ENCODE results near the gene FBXL22. TPM values are rescaled to one million over a fixed set of nuclear protein-coding genes. Genes with fewer than 3 reads are reported as not detected.

Gene FBXL22
- total RNA-seq, 1 donor from 2014 or later: 0.47 TPM

- intact Hi-C loops (cut with micrococcal nuclease): no loop called here
Measured at GRCh38 chr15:63593705-63594671, 3.2 kb upstream of the FBXL22 start.

- intact Hi-C loops (cut with micrococcal nuclease): no loop called here
Measured at GRCh38 chr15:63595065-63595464, 2.1 kb upstream of the FBXL22 start.

GRCh38 chr15:63595688-63596087 lies 1.5 kb upstream of the FBXL22 start:
- intact Hi-C loops (cut with micrococcal nuclease): no loop called here

GRCh38 chr15:63596676-63597037 lies 530 bp upstream of the FBXL22 start:
- intact Hi-C loops (cut with micrococcal nuclease): no loop called here

GRCh38 chr15:63597821-63598220 lies 634 bp downstream of the FBXL22 start:
- intact Hi-C loops (cut with micrococcal nuclease): no loop called here

GRCh38 chr15:63598473-63599400 lies 1.6 kb downstream of the FBXL22 start:
- intact Hi-C loops (cut with micrococcal nuclease): loop anchor here (1.0 kb wide), 1 partner anchor 132 kb away; no protein-coding TSS in a partner anchor

GRCh38 chr15:63599401-63600000 lies 2.3 kb downstream of the FBXL22 start:
- intact Hi-C loops (cut with micrococcal nuclease): loop anchor here (1.0 kb wide), 1 partner anchor 133 kb away; no protein-coding TSS in a partner anchor

- intact Hi-C loops (cut with micrococcal nuclease): loop anchor here (1.0 to 5.0 kb wide), 7 partner anchors 69 to 551 kb away; partner anchors contain the start of genes RAB8B and USP3
Measured at GRCh38 chr15:63600001-63600615, 2.9 kb downstream of the FBXL22 start.

- intact Hi-C loops (cut with micrococcal nuclease): loop anchor here (1.0 to 5.0 kb wide), 8 partner anchors 10 to 552 kb away; partner anchors contain the start of genes RAB8B and USP3
Measured at GRCh38 chr15:63600616-63601025, 3.4 kb downstream of the FBXL22 start.

- intact Hi-C loops (cut with micrococcal nuclease): loop anchor here (1.0 to 5.0 kb wide), 6 partner anchors 9 to 552 kb away; partner anchors contain the start of gene RAB8B
Measured at GRCh38 chr15:63601026-63601703, 4.0 kb downstream of the FBXL22 start.

GRCh38 chr15:63601704-63602185 lies 4.6 kb downstream of the FBXL22 start:
- intact Hi-C loops (cut with micrococcal nuclease): loop anchor here (1.0 to 5.0 kb wide), 6 partner anchors 9 to 553 kb away; partner anchors contain the start of gene RAB8B

GRCh38 chr15:63602595-63602994 lies 5.4 kb downstream of the FBXL22 start:
- intact Hi-C loops (cut with micrococcal nuclease): loop anchor here (5.0 kb wide), 1 partner anchor 315 kb away; no protein-coding TSS in a partner anchor

- intact Hi-C loops (cut with micrococcal nuclease): loop anchor here (5.0 kb wide), 1 partner anchor 316 kb away; no protein-coding TSS in a partner anchor
Measured at GRCh38 chr15:63603516-63603915, 6.3 kb downstream of the FBXL22 start.

GRCh38 chr15:63604281-63604680 lies 7.1 kb downstream of the FBXL22 start:
- intact Hi-C loops (cut with micrococcal nuclease): loop anchor here (5.0 kb wide), 1 partner anchor 317 kb away; no protein-coding TSS in a partner anchor

- intact Hi-C loops (cut with micrococcal nuclease): no loop called here
Measured at GRCh38 chr15:63605036-63605435, 7.8 kb downstream of the FBXL22 start.

- intact Hi-C loops (cut with micrococcal nuclease): loop anchor here (1.0 kb wide), 1 partner anchor 461 kb away; no protein-coding TSS in a partner anchor
Measured at GRCh38 chr15:63605816-63606215, 8.6 kb downstream of the FBXL22 start.

GRCh38 chr15:63606308-63606707 lies 9.1 kb downstream of the FBXL22 start:
- intact Hi-C loops (cut with micrococcal nuclease): loop anchor here (1.0 kb wide), 1 partner anchor 461 kb away; no protein-coding TSS in a partner anchor

GRCh38 chr15:63608989-63609388 lies 11.8 kb downstream of the FBXL22 start:
- intact Hi-C loops (cut with micrococcal nuclease): no loop called here

- intact Hi-C loops (cut with micrococcal nuclease): no loop called here
Measured at GRCh38 chr15:63609448-63609847, 12.3 kb downstream of the FBXL22 start.
